Mesothelial cell of epicardium (in vitro differentiated cells): ENCODE data around the gene PRKD1. TPM values are rescaled to one million over a fixed set of nuclear protein-coding genes. Genes with fewer than 3 reads are reported as not detected.
A peak's percentile ranks its signal among the peaks of the same experiment; 100 is the strongest.

Experiments
- DNase-seq, 2 experiments: peaks; one replicate each; pipeline ENCODE4 v3.0.0; 2021; ENCODE audit warnings: low spot score in 2 of 2; ENCODE audit not compliant: unreplicated experiment in 2 of 2
- H3K27ac Mint-ChIP-seq: 2 replicates; pipeline ENCODE4 v1.8.0; 2021; ENCODE audit warnings: mixed read lengths
- H3K27me3 Mint-ChIP-seq: 2 replicates; pipeline ENCODE4 v1.8.0; 2021; ENCODE audit warnings: low read depth, mixed read lengths
- H3K36me3 Mint-ChIP-seq: 2 replicates; pipeline ENCODE4 v1.8.0; 2021; ENCODE audit warnings: mixed read lengths
- H3K4me1 Mint-ChIP-seq: 2 replicates; pipeline ENCODE4 v1.8.0; 2021; ENCODE audit warnings: mixed read lengths
- H3K4me3 Mint-ChIP-seq: 2 replicates; pipeline ENCODE4 v1.8.0; 2021; ENCODE audit warnings: mild to moderate bottlenecking, moderate library complexity, mixed read lengths
- H3K9me3 Mint-ChIP-seq: 2 replicates; pipeline ENCODE4 v1.8.0; 2021; ENCODE audit warnings: mixed read lengths
- total RNA-seq: library from RNA; stranded (reverse); gene quantifications from 3 replicates; pipeline ENCODE4 v1.2.1, GENCODE V29; 2021
- TF ChIP-seq, protein P1 (sequence below): fragments of 200-600 bp; sonication (generic); IDR thresholded peaks from one replicate; pipeline ENCODE4 v1.5.0; 2021; ENCODE audit warnings: antibody characterized with exemption; ENCODE audit not compliant: unreplicated experiment

The PRKD1 gene
- total RNA-seq, 1 donor from 2014 or later = 27.3 TPM

- Mint-ChIP-seq H3K4me3 (no peak overlapping the region), H3K36me3 (no peaks in the 10 kb centered on the region), H3K27ac (no peak overlapping the region), H3K4me1 (no peaks in the 10 kb centered on the region), H3K27me3 (peaks cover 39% of the 10 kb centered on the region), H3K9me3 (no peaks in the 10 kb centered on the region)
- DNase-seq = no peak
- TF ChIP-seq, protein P1, sequence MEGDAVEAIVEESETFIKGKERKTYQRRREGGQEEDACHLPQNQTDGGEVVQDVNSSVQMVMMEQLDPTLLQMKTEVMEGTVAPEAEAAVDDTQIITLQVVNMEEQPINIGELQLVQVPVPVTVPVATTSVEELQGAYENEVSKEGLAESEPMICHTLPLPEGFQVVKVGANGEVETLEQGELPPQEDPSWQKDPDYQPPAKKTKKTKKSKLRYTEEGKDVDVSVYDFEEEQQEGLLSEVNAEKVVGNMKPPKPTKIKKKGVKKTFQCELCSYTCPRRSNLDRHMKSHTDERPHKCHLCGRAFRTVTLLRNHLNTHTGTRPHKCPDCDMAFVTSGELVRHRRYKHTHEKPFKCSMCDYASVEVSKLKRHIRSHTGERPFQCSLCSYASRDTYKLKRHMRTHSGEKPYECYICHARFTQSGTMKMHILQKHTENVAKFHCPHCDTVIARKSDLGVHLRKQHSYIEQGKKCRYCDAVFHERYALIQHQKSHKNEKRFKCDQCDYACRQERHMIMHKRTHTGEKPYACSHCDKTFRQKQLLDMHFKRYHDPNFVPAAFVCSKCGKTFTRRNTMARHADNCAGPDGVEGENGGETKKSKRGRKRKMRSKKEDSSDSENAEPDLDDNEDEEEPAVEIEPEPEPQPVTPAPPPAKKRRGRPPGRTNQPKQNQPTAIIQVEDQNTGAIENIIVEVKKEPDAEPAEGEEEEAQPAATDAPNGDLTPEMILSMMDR = peak; percentile 45
Measured at GRCh38 chr14:29529418-29529817, 398.2 kb downstream of the PRKD1 start.

GRCh38 chr14:29528889-29529288 lies 398.8 kb downstream of the PRKD1 start:
- H3K9me3 Mint-ChIP-seq = no peaks in the 10 kb centered on the region
- no peaks in the 10 kb centered on the region for H3K4me1 Mint-ChIP-seq
- peaks cover 34% of the 10 kb centered on the region for H3K27me3 Mint-ChIP-seq
- no peak overlapping the region for H3K27ac Mint-ChIP-seq
- TF ChIP-seq, protein P1 = no peak
- H3K36me3 Mint-ChIP-seq = no peaks in the 10 kb centered on the region
- no peak for DNase-seq
- H3K4me3 Mint-ChIP-seq = no peak overlapping the region

DNA sequence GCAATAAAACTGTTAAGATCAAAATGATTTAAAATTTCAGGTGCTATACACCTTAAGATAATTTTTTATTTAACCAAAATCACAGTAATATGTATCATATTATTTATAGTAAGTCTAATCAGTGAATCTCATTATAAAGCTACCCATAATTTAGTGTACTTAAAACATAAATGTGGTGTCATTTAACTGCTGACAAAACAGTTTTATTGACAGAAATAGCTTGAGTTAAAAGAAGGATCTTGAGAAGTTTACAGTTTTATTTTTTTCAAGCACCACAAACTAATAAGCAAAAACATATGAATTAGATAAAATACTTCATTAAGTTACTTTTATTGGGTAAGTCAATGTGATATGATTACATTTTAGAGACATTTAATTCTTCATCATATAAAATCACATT lies 400.4 kb downstream of the PRKD1 start:
- H3K27me3 Mint-ChIP-seq = peaks cover 21% of the 10 kb centered on the region
- TF ChIP-seq, protein P1 = no peak
- no peaks in the 10 kb centered on the region for H3K4me1 Mint-ChIP-seq
- H3K27ac Mint-ChIP-seq = no peak overlapping the region
- no peak overlapping the region for H3K4me3 Mint-ChIP-seq
- no peaks in the 10 kb centered on the region for H3K36me3 Mint-ChIP-seq
- no peaks in the 10 kb centered on the region for H3K9me3 Mint-ChIP-seq
- DNase-seq = no peak
